SH-SY5Y (cell line): ENCODE data around the gene PDE11A.

Experiments used
- GATA2 ChIP-seq: IDR thresholded peaks from 2 replicates; pipeline ENCODE4 v1.6.1; 2011; ENCODE audit warnings: mild to moderate bottlenecking, low read depth, low read length
- GATA3 ChIP-seq: IDR thresholded peaks from 2 replicates; pipeline ENCODE4 v1.6.1; 2011; ENCODE audit warnings: low read depth, mild to moderate bottlenecking, low read length, moderate library complexity

GRCh38 chr2:178044836-178045235 lies 27.7 kb downstream of the PDE11A start:
- TF ChIP-seq GATA3 (no peak), GATA2 (no peak)
